Smooth muscle cell (in vitro differentiated cells): ENCODE results near the gene PFKFB4. TPM values are rescaled to one million over a fixed set of nuclear protein-coding genes. Genes with fewer than 3 reads are reported as not detected.

Experiments
- DNase-seq: peaks from one replicate; lab custom pipeline; 2025; ENCODE audit not compliant: unreplicated experiment; lab: John Stamatoyannopoulos, UW
- H2AFZ ChIP-seq: fragments of 200-600 bp; sonication (generic); 2 replicates; pipeline ENCODE4 v1.6.0; 2016; ENCODE audit warnings: antibody characterized with exemption, low read depth, mild to moderate bottlenecking
- H3F3A ChIP-seq: fragments of 200-600 bp; sonication (generic); 2 replicates; pipeline ENCODE4 v1.6.0; 2017; ENCODE audit warnings: antibody characterized with exemption, low read depth
- H3K27ac ChIP-seq: fragments of 200-600 bp; sonication (generic); 2 replicates; pipeline ENCODE4 v1.5.1; 2016; ENCODE audit warnings: low read depth, mild to moderate bottlenecking
- H3K27me3 ChIP-seq: fragments of 200-600 bp; sonication (generic); 2 replicates; pipeline ENCODE4 v1.6.1; 2016; ENCODE audit warnings: low read depth, mild to moderate bottlenecking
- H3K36me3 ChIP-seq: fragments of 200-600 bp; sonication (generic); 2 replicates; pipeline ENCODE4 v1.5.1; 2016; ENCODE audit warnings: low read depth
- H3K4me1 ChIP-seq: fragments of 200-600 bp; sonication (generic); 2 replicates; pipeline ENCODE4 v1.5.1; 2016; ENCODE audit warnings: low read depth
- H3K4me2 ChIP-seq: fragments of 200-600 bp; sonication (generic); 2 replicates; pipeline ENCODE4 v1.6.0; 2016; ENCODE audit warnings: mild to moderate bottlenecking
- H3K4me3 ChIP-seq: fragments of 200-600 bp; sonication (generic); 2 replicates; pipeline ENCODE4 v1.5.1; 2016; ENCODE audit warnings: mild to moderate bottlenecking
- H3K79me2 ChIP-seq: fragments of 200-600 bp; sonication (generic); 2 replicates; pipeline ENCODE4 v1.6.0; 2016; ENCODE audit warnings: low read depth, mild to moderate bottlenecking
- H3K9ac ChIP-seq: fragments of 200-600 bp; sonication (generic); 2 replicates; pipeline ENCODE4 v1.6.0; 2016; ENCODE audit warnings: low read depth
- H3K9me3 ChIP-seq: fragments of 200-600 bp; sonication (generic); replicated peaks from 2 replicates; pipeline ENCODE4 v1.5.1; 2016; ENCODE audit warnings: low read depth
- H4K20me1 ChIP-seq: fragments of 200-600 bp; sonication (generic); 2 replicates; pipeline ENCODE4 v1.6.0; 2016; ENCODE audit warnings: low read depth
- WGBS: methylation state at CpG from one replicate; pipeline ENCODE4 v1.1.7; 2016; ENCODE audit warnings: low lambda C conversion rate; 5-methylcytosine and 5-hydroxymethylcytosine counted together
- polyA plus RNA-seq: library from polyadenylated mRNA; unstranded; fragments of >200 nt; fragmentation: Nextera tagmentation; extraction: Ambion mirVana; gene quantifications from 2 replicates; pipeline ENCODE4 v1.2.1, GENCODE V29; 2016
- total RNA-seq: library from RNA; depleted of rRNA; stranded (reverse); fragments of >200 nt; gene quantifications from 2 replicates; pipeline ENCODE4 v1.2.3, GENCODE V29; 2014
- TF ChIP-seq, protein P1 (sequence below): fragments of 200-600 bp; sonication (generic); IDR thresholded peaks from 2 replicates; pipeline ENCODE4 v1.5.1; 2017; ENCODE audit warnings: borderline replicate concordance, mild to moderate bottlenecking, antibody characterized with exemption; ENCODE audit not compliant: insufficient read depth, poor library complexity, severe bottlenecking

PFKFB4 gene
- total and polyA plus RNA-seq, 2 experiments from 2014 or later = 37.4 to 48.8 TPM

DNA sequence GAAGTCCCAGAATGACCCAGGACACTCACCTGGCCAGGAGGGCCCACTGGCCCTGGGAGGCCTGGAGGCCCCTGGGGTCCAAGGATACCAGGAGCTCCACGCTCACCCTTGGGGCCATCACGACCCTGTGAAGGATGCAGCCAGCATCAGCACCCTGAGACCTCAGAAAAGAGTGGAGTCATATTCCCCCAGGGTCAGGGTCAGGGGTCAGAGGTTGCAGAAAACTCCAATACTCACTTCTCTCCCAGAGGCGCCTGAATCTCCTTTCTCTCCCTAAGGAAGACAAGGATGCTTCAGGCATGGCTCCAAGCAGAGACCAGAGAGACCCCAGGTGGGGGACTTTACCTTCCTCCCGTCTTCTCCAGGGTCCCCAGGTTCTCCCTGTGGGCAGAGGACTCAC, 20.0 kb upstream of the PFKFB4 start:
- no peak overlapping the region for H3K27ac ChIP-seq
- TF ChIP-seq, protein P1, sequence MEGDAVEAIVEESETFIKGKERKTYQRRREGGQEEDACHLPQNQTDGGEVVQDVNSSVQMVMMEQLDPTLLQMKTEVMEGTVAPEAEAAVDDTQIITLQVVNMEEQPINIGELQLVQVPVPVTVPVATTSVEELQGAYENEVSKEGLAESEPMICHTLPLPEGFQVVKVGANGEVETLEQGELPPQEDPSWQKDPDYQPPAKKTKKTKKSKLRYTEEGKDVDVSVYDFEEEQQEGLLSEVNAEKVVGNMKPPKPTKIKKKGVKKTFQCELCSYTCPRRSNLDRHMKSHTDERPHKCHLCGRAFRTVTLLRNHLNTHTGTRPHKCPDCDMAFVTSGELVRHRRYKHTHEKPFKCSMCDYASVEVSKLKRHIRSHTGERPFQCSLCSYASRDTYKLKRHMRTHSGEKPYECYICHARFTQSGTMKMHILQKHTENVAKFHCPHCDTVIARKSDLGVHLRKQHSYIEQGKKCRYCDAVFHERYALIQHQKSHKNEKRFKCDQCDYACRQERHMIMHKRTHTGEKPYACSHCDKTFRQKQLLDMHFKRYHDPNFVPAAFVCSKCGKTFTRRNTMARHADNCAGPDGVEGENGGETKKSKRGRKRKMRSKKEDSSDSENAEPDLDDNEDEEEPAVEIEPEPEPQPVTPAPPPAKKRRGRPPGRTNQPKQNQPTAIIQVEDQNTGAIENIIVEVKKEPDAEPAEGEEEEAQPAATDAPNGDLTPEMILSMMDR = no peak

DNA sequence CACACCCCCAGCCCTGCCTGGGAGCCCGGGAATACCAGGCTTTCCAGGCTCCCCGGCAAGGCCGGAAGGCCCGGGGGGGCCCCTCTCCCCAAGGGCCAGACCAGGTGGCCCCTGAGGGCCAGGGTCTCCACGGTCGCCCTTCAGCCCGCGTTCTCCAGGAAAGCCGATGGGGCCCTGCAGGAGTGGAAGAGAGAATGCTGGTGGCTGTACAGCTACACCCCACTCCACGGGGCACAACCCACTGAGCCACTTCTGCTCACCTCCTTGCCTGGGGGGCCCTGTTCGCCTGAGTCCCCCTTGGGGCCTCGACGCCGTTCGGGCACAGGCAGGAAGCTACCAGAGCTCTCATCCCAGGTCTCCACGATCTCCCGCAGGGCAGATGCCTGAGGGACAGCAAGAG, 18.8 kb upstream of the PFKFB4 start:
- H3K4me1 ChIP-seq = no peaks in the 10 kb centered on the region
- no peak for DNase-seq
- H3K4me3 ChIP-seq = no peak overlapping the region
- no peak overlapping the region for H3K27ac ChIP-seq
- no peaks in the 10 kb centered on the region for H4K20me1 ChIP-seq
- no peak overlapping the region for H2AFZ ChIP-seq
- no peaks in the 10 kb centered on the region for H3K9me3 ChIP-seq
- no peaks in the 10 kb centered on the region for H3K27me3 ChIP-seq
- no peaks in the 10 kb centered on the region for H3K79me2 ChIP-seq
- H3F3A ChIP-seq = no peaks in the 10 kb centered on the region
- H3K9ac ChIP-seq = no peak overlapping the region
- 97% methylated on average over 16 of the region's 17 CpGs for WGBS
- TF ChIP-seq, protein P1 = no peak
- H3K36me3 ChIP-seq = peaks cover 3% of the 10 kb centered on the region
- no peak overlapping the region for H3K4me2 ChIP-seq

More for the DNA sequence above, 20.0 kb upstream of the PFKFB4 start:
- Histone ChIP-seq H3K4me2 (no peak overlapping the region), H3K79me2 (no peaks in the 10 kb centered on the region), H3K36me3 (peaks cover 3% of the 10 kb centered on the region), H3K9me3 (no peaks in the 10 kb centered on the region), H2AFZ (no peak overlapping the region), H3K4me3 (no peak overlapping the region), H3K9ac (no peak overlapping the region), H3F3A (no peaks in the 10 kb centered on the region), H3K4me1 (no peaks in the 10 kb centered on the region), H4K20me1 (no peaks in the 10 kb centered on the region), H3K27me3 (no peaks in the 10 kb centered on the region)
- DNase-seq = no peak
- WGBS = 94% methylated on average over 4 of the region's 4 CpGs

DNA sequence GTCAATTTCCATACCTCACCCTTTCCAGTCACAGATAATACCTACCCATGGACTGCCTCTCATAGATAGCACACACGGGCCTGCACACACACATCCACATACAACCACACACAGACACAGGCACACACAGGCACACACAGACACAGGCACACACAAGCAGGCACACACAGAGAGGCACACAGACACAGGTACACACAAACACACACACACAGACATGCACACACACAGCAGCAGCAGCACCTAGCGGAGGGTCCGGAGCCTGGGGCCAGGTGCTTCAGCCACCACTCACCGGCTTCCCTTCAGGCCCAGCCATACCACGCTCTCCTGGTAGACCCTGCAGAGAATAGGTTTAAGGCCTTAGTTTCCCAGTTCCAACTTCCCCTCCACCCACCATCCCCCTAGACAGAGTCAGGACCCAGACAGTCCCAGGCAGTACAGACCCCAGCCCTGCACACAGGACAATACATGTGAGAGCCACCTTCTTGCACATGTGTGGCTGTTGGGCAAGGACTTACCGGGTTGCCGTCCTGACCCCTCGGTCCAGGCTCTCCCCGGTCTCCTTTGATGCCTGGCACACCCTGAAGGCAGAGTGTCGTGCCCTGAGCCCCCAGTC, 17.5 kb upstream of the PFKFB4 start:
- H3K36me3 ChIP-seq = peaks cover 3% of the 10 kb centered on the region

More for the DNA sequence above, 17.5 kb upstream of the PFKFB4 start:
- Histone ChIP-seq H3F3A (no peaks in the 10 kb centered on the region), H3K4me3 (no peak overlapping the region), H3K27me3 (no peaks in the 10 kb centered on the region), H2AFZ (no peak overlapping the region), H3K4me1 (no peaks in the 10 kb centered on the region), H4K20me1 (no peaks in the 10 kb centered on the region), H3K4me2 (no peak overlapping the region), H3K27ac (no peak overlapping the region), H3K9me3 (no peaks in the 10 kb centered on the region), H3K9ac (no peak overlapping the region), H3K79me2 (no peaks in the 10 kb centered on the region)
- TF ChIP-seq, protein P1 = no peak
- 96% methylated on average over 10 of the region's 10 CpGs for WGBS
- DNase-seq = no peak
